Sigmoid colon (tissue), 4 donors: ENCODE measurements around the gene GPD2.

ENCODE experiments used
- POLR2A ChIP-seq, 2 donors: fragments of 450-650 bp; IDR thresholded peaks; one replicate each; pipeline ENCODE4 v1.6.1; 2016; ENCODE audit warnings: antibody characterized with exemption in 2 of 2, mild to moderate bottlenecking in 2 of 2, moderate library complexity in 2 of 2
- POLR2AphosphoS5 ChIP-seq, 4 donors: sonication (generic); formaldehyde crosslinking; IDR thresholded peaks; one replicate each; pipeline ENCODE4 v1.6.1; 2017; ENCODE audit warnings: antibody characterized with exemption in 4 of 4
- TF ChIP-seq, protein P1 (sequence below), 4 experiments: fragments of 450-650 bp in 3 of 4; fragments of 200-600 bp in 1 of 4; IDR thresholded peaks; one replicate each; pipeline ENCODE4 v1.5.1; 2016 to 2019; ENCODE audit warnings: antibody characterized with exemption in 4 of 4, mild to moderate bottlenecking in 3 of 4, moderate library complexity in 2 of 4

DNA sequence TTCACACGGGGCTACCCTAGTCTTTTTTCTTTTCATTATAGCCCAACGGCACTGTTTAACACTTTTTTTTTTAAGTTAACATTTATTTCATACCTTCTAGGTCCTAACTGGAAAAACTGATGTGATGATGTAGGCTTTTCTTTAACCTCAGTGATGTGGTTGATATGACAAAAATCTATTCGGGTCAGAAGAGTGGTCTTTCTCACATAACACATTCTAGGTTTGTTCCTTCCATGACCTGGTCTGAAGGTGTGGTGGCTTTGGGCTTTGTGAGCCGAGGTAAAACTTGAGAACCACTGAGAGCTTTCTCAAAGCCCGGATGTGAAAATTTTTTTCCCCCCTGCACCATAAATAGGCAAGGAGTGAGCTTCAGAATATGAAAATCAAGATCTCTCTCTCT, 44.2 kb downstream of the GPD2 start:
- TF ChIP-seq, protein P1, sequence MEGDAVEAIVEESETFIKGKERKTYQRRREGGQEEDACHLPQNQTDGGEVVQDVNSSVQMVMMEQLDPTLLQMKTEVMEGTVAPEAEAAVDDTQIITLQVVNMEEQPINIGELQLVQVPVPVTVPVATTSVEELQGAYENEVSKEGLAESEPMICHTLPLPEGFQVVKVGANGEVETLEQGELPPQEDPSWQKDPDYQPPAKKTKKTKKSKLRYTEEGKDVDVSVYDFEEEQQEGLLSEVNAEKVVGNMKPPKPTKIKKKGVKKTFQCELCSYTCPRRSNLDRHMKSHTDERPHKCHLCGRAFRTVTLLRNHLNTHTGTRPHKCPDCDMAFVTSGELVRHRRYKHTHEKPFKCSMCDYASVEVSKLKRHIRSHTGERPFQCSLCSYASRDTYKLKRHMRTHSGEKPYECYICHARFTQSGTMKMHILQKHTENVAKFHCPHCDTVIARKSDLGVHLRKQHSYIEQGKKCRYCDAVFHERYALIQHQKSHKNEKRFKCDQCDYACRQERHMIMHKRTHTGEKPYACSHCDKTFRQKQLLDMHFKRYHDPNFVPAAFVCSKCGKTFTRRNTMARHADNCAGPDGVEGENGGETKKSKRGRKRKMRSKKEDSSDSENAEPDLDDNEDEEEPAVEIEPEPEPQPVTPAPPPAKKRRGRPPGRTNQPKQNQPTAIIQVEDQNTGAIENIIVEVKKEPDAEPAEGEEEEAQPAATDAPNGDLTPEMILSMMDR (IDR thresholded peaks at IDR 0.05) = no peak
- TF ChIP-seq POLR2A (IDR thresholded peaks at IDR 0.05) = no peak
- no peak for TF ChIP-seq POLR2AphosphoS5 (IDR thresholded peaks at IDR 0.05)
